ENCODE measurements around the gene EVI2A. TPM values are rescaled to one million over a fixed set of nuclear protein-coding genes. Genes with fewer than 3 reads are reported as not detected.

EVI2A gene
- total and polyA plus RNA-seq, 9 of the 15 experiments (the other 6 are each of a cell fraction or from before 2014, with no cell fraction given) = 0.06 to 0.37 (median 0.15) TPM; not detected in 3

GRCh38 chr17:31364012-31364411, 42.6 kb upstream of the EVI2A start (continued):
- TF ChIP-seq DEAF1 (CRISPR knock-in tag; IDR thresholded peaks at IDR 0.05) (no peak), ZNF124 (CRISPR knock-in tag; IDR thresholded peaks at IDR 0.05) (no peak), CREB3 (tag; conservative IDR thresholded peaks at IDR 0.05; ENCODE audit: low read depth) (no peak), FOXM1 (IDR thresholded peaks at IDR 0.05; ENCODE audit: low read depth) (peak; percentile 29; the same call in 1 of the 2 replicates), FOXM1 (CRISPR knock-in tag; IDR thresholded peaks at IDR 0.05; ENCODE audit: low read depth) (no peak), TCF3 (CRISPR knock-in tag; IDR thresholded peaks at IDR 0.05) (peak; percentile 79), LARP7 (IDR thresholded peaks at IDR 0.05) (no peak), RNF2 (IDR thresholded peaks at IDR 0.05) (no peak), SMARCE1 (IDR thresholded peaks at IDR 0.05) (no peak), ZNF408 (CRISPR knock-in tag; IDR thresholded peaks at IDR 0.05; ENCODE audit: low read depth) (no peak), RBFOX2 (IDR thresholded peaks at IDR 0.05; ENCODE audit: low read depth, low read length) (no peak), DPF2 (IDR thresholded peaks at IDR 0.05) (peak; percentile 48; the same call in 1 of the 2 replicates), THRA (IDR thresholded peaks at IDR 0.05) (no peak), E2F1 (CRISPR knock-in tag; IDR thresholded peaks at IDR 0.05) (no peak), ZC3H8 (IDR thresholded peaks at IDR 0.05) (no peak), CBFA2T2 (conservative IDR thresholded peaks at IDR 0.05) (peak; percentile 61), CCAR2 (IDR thresholded peaks at IDR 0.05; ENCODE audit: low read depth, low read length) (no peak), FUS (optimal IDR thresholded peaks at IDR 0.05; ENCODE audit: low read depth, low read length) (no peak), MTA2 (IDR thresholded peaks at IDR 0.05; ENCODE audit: low read depth) (peak; percentile 9; the same call in 1 of the 2 replicates), POU5F1 (IDR thresholded peaks at IDR 0.05; ENCODE audit: borderline replicate concordance, low read depth, low read length, partially characterized antibody) (no peak), PBX2 (CRISPR knock-in tag; IDR thresholded peaks at IDR 0.05; ENCODE audit: low read depth) (no peak), PBX2 (tag; conservative IDR thresholded peaks at IDR 0.05; ENCODE audit: low read depth) (peak; percentile 44), CHCHD3 (CRISPR knock-in tag; IDR thresholded peaks at IDR 0.05) (no peak), MEF2A (IDR thresholded peaks at IDR 0.05; ENCODE audit: control insufficient read depth, low read depth, low read length) (no peak), COPS2 (conservative IDR thresholded peaks at IDR 0.05) (no peak)
